Measurements from ENCODE around the gene UGT1A5. TPM values are rescaled to one million over a fixed set of nuclear protein-coding genes. Genes with fewer than 3 reads are reported as not detected.

UGT1A5 gene
- polyA plus RNA-seq, 1 donor from 2014 or later, result not detected

- TF ChIP-seq REST (IDR thresholded peaks at IDR 0.05; ENCODE audit: borderline replicate concordance), result no peak
- no peak for TF ChIP-seq POLR2AphosphoS5 (IDR thresholded peaks at IDR 0.05)
Observed at GRCh38 chr2:233817361-233817911, 104.7 kb downstream of the UGT1A5 start (continued).

- Histone ChIP-seq H3K9me3 (ENCODE audit: low read length) (no peaks in the 10 kb centered on the region), H3K27ac (ENCODE audit: low read length) (no peak overlapping the region), H3K27me3 (ENCODE audit: insufficient read depth, low read depth, low read length) (no peaks in the 10 kb centered on the region), H3K9me2 (ENCODE audit: insufficient read depth, low read length) (no peaks in the 10 kb centered on the region), H3F3A (ENCODE audit: insufficient read depth, low read length, poor library complexity, severe bottlenecking) (no peaks in the 10 kb centered on the region), H3K79me2 (replicated peaks; ENCODE audit: insufficient read depth, low read length) (no peaks in the 10 kb centered on the region), H3K9ac (ENCODE audit: low read length) (no peak overlapping the region), H3K36me3 (ENCODE audit: insufficient read depth, low read length) (no peaks in the 10 kb centered on the region), H4K20me1 (ENCODE audit: insufficient read depth) (no peaks in the 10 kb centered on the region), H3K4me3 (ENCODE audit: low read length) (no peak overlapping the region), H2AFZ (ENCODE audit: low read depth, low read length) (no peak overlapping the region), H3K4me2 (ENCODE audit: low read length) (no peak overlapping the region)
- TF ChIP-seq MXI1 (conservative IDR thresholded peaks at IDR 0.05; ENCODE audit: poor library complexity, severe bottlenecking), result no peak
- TF ChIP-seq TAF1 (IDR thresholded peaks at IDR 0.05; ENCODE audit: low read depth), result no peak
- TF ChIP-seq RAD21 (conservative IDR thresholded peaks at IDR 0.05), result no peak
- TF ChIP-seq EP300 (conservative IDR thresholded peaks at IDR 0.05; ENCODE audit: poor library complexity, severe bottlenecking), result no peak
- no peak for TF ChIP-seq POLR2AphosphoS5 (IDR thresholded peaks at IDR 0.05)
- TF ChIP-seq EZH2 (IDR thresholded peaks at IDR 0.05; ENCODE audit: borderline replicate concordance, insufficient read depth, low read length, poor library complexity, severe bottlenecking), result no peak
- no peak for TF ChIP-seq REST (IDR thresholded peaks at IDR 0.05; ENCODE audit: borderline replicate concordance)
- TF ChIP-seq CTCF (IDR thresholded peaks at IDR 0.05; ENCODE audit: poor library complexity, severe bottlenecking), result no peak
- TF ChIP-seq SMC3 (conservative IDR thresholded peaks at IDR 0.05; ENCODE audit: poor library complexity), result no peak
Observed at GRCh38 chr2:233817995-233818638, 105.4 kb downstream of the UGT1A5 start.

Data from neural cell (in vitro differentiated cells).